Mesothelial cell of epicardium (in vitro differentiated cells): ENCODE data around the gene TMEFF1. TPM values are rescaled to one million over a fixed set of nuclear protein-coding genes. Genes with fewer than 3 reads are reported as not detected.

ENCODE experiments used
- DNase-seq, 2 experiments: peaks; one replicate each; pipeline ENCODE4 v3.0.0; 2021; ENCODE audit warnings: low spot score in 2 of 2; ENCODE audit not compliant: unreplicated experiment in 2 of 2
- H3K27ac Mint-ChIP-seq: 2 replicates; pipeline ENCODE4 v1.8.0; 2021; ENCODE audit warnings: mixed read lengths
- H3K27me3 Mint-ChIP-seq: 2 replicates; pipeline ENCODE4 v1.8.0; 2021; ENCODE audit warnings: low read depth, mixed read lengths
- H3K36me3 Mint-ChIP-seq: 2 replicates; pipeline ENCODE4 v1.8.0; 2021; ENCODE audit warnings: mixed read lengths
- H3K4me1 Mint-ChIP-seq: 2 replicates; pipeline ENCODE4 v1.8.0; 2021; ENCODE audit warnings: mixed read lengths
- H3K4me3 Mint-ChIP-seq: 2 replicates; pipeline ENCODE4 v1.8.0; 2021; ENCODE audit warnings: mild to moderate bottlenecking, moderate library complexity, mixed read lengths
- H3K9me3 Mint-ChIP-seq: 2 replicates; pipeline ENCODE4 v1.8.0; 2021; ENCODE audit warnings: mixed read lengths
- total RNA-seq: library from RNA; stranded (reverse); gene quantifications from 3 replicates; pipeline ENCODE4 v1.2.1, GENCODE V29; 2021
- TF ChIP-seq, protein P1 (sequence below): fragments of 200-600 bp; sonication (generic); IDR thresholded peaks from one replicate; pipeline ENCODE4 v1.5.0; 2021; ENCODE audit warnings: antibody characterized with exemption; ENCODE audit not compliant: unreplicated experiment

TMEFF1 gene
- total RNA-seq, 1 donor from 2014 or later, result 25.5 TPM

DNA sequence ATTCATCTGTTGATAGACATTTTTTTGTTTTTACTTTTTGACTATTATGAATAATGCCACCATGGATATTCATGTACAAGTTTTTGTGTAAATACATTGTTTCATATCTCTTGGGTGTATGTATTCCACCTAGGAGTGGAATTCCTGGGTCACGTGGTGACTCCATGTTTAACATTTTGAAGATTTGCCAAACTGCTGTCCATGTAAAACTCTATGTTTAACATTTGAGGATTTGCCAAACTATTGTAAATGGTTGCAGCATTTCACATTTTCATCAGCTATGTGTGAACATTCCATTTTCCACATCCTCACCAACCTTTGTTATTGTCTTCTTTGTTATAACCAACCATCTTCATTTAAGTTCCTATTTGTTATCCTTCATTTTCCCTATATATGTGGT lies 12.2 kb downstream of the TMEFF1 start:
- Mint-ChIP-seq H3K4me3 (no peak overlapping the region), H3K36me3 (peaks cover 1% of the 10 kb centered on the region), H3K9me3 (peaks cover 7% of the 10 kb centered on the region), H3K4me1 (peaks cover 5% of the 10 kb centered on the region), H3K27ac (no peak overlapping the region), H3K27me3 (no peaks in the 10 kb centered on the region)
- TF ChIP-seq, protein P1, sequence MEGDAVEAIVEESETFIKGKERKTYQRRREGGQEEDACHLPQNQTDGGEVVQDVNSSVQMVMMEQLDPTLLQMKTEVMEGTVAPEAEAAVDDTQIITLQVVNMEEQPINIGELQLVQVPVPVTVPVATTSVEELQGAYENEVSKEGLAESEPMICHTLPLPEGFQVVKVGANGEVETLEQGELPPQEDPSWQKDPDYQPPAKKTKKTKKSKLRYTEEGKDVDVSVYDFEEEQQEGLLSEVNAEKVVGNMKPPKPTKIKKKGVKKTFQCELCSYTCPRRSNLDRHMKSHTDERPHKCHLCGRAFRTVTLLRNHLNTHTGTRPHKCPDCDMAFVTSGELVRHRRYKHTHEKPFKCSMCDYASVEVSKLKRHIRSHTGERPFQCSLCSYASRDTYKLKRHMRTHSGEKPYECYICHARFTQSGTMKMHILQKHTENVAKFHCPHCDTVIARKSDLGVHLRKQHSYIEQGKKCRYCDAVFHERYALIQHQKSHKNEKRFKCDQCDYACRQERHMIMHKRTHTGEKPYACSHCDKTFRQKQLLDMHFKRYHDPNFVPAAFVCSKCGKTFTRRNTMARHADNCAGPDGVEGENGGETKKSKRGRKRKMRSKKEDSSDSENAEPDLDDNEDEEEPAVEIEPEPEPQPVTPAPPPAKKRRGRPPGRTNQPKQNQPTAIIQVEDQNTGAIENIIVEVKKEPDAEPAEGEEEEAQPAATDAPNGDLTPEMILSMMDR, result no peak
- DNase-seq, result no peak

DNA sequence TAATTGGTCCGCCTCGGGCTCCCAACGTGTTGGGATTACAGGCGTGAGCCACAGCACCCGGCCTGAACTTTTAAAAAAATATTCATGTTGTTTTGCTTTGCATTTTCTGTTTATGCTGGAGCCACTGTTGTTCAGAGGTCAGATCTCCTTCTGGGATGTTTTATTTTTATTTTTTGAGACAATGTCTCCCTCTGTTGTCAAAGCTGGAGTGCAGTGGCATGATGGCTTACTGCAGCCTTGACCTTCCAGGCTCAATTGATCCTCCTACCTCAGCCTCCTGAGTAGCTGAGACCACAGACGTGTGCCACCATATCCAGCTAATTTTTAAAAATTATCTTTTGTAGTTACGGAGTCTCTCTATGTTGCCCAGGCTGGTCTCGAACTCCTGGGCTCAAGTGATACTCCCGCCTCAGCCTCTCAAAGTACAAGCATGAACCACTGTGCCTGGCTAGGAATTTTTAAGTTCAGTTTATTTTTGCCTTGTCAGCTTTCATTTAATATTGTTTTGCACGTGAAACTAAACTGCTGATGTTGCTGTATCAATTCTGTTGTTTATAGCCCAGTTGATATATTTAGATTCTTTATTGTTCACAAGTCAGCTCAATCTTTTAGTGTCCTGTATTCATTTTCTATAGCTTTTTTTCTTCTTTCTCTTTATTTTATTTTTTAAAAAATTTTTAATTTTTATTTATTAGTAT lies 13.7 kb downstream of the TMEFF1 start:
- H3K4me3 Mint-ChIP-seq, result no peak overlapping the region
- peaks cover 2% of the 10 kb centered on the region for H3K9me3 Mint-ChIP-seq
- H3K27ac Mint-ChIP-seq, result no peak overlapping the region
- DNase-seq, result no peak
- H3K27me3 Mint-ChIP-seq, result no peaks in the 10 kb centered on the region
- peaks cover 1% of the 10 kb centered on the region for H3K36me3 Mint-ChIP-seq
- H3K4me1 Mint-ChIP-seq, result peaks cover 6% of the 10 kb centered on the region
- TF ChIP-seq, protein P1, result no peak

DNA sequence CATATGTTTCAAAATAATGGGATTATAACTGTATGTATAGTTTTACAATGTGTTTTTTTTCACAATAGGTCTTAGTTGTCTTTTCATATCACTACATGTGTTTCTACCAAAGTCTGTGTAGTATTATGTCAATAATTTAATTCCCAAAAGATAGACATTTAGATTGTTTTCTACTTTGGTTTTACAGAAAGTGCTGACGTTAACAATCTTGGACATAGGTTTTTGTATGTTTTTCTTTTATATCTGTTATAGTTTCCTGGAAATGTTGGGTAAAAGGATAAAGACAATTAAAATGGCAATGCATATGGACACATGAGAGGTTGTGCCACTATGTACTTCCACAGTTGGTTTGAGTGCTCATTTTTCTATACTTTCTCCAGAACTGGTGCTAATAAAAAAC lies 15.2 kb downstream of the TMEFF1 start:
- TF ChIP-seq, protein P1, result no peak
- peaks cover 2% of the 10 kb centered on the region for H3K9me3 Mint-ChIP-seq
- H3K4me3 Mint-ChIP-seq, result no peak overlapping the region
- H3K4me1 Mint-ChIP-seq, result peaks cover 6% of the 10 kb centered on the region
- H3K36me3 Mint-ChIP-seq, result no peaks in the 10 kb centered on the region
- DNase-seq, result no peak
- H3K27me3 Mint-ChIP-seq, result no peaks in the 10 kb centered on the region
- no peak overlapping the region for H3K27ac Mint-ChIP-seq

DNA sequence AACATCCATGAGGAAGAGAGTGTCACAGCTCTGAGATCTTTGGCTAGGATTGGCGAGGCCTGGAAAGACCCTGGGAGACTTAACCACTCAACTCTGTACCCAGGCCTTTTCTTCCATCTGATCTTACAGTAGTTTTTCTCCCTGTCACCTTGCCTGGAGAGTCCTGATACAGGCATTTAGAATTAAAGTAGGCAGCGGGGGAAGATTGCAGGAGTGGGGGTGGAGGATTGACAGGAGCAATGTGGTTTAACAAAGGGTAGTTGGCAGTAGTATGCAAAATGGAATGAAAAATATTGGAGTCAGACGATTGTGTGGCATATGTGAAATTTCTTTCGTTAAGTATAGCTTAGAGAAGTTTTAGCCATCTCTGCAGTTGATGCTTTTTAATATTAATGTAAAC lies 16.9 kb downstream of the TMEFF1 start:
- H3K36me3 Mint-ChIP-seq, result no peaks in the 10 kb centered on the region
- no peaks in the 10 kb centered on the region for H3K27me3 Mint-ChIP-seq
- no peak overlapping the region for H3K27ac Mint-ChIP-seq
- no peak for DNase-seq
- TF ChIP-seq, protein P1, result no peak
- H3K4me1 Mint-ChIP-seq, result peaks cover 8% of the 10 kb centered on the region
- H3K9me3 Mint-ChIP-seq, result peaks cover 2% of the 10 kb centered on the region
- no peak overlapping the region for H3K4me3 Mint-ChIP-seq

DNA sequence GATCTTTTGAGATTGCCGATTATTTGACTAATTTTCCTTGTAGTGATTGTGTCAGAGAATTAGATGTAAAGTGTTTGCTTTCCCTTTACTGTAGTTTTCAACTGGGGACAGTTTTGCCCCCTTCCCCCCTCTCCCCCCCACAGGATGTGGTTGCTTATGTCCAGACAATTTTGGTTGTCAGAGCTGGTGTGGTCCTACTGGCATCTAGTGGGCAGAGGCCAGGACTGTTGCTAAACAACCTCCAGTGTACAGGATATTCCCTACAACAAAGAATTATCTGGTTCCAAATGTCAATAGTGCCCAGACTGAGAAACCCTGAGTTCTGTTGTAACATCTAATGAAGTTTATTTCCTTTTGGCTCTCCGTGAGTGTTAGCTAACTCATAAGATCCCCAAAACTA lies 20.0 kb downstream of the TMEFF1 start:
- TF ChIP-seq, protein P1, result no peak
- H3K27ac Mint-ChIP-seq, result no peak overlapping the region
- H3K4me1 Mint-ChIP-seq, result peaks cover 13% of the 10 kb centered on the region
- H3K36me3 Mint-ChIP-seq, result no peaks in the 10 kb centered on the region
- H3K27me3 Mint-ChIP-seq, result no peaks in the 10 kb centered on the region
- no peaks in the 10 kb centered on the region for H3K9me3 Mint-ChIP-seq
- DNase-seq, result no peak
- no peak overlapping the region for H3K4me3 Mint-ChIP-seq

DNA sequence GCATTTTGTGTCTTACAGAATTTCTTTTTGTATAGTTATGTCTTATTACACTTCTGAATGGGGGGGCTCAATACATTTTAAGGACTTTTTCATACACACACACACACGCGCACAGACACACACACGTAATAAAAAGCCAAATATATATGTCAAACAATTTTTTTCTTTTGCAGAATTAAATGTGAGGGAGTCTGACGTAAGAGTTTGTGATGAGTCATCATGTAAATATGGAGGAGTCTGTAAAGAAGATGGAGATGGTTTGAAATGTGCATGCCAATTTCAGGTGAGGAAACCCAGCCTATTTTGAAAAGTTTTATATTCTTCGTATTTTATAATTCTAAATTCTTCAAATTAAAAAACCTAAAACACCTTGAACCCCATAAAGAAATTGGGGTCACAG lies 25.6 kb downstream of the TMEFF1 start:
- H3K4me3 Mint-ChIP-seq, result no peak overlapping the region
- TF ChIP-seq, protein P1, result no peak
- peaks cover 18% of the 10 kb centered on the region for H3K9me3 Mint-ChIP-seq
- DNase-seq, result no peak
- peaks cover 26% of the 10 kb centered on the region for H3K36me3 Mint-ChIP-seq
- H3K27me3 Mint-ChIP-seq, result no peaks in the 10 kb centered on the region
- no peak overlapping the region for H3K27ac Mint-ChIP-seq
- H3K4me1 Mint-ChIP-seq, result peaks cover 7% of the 10 kb centered on the region
